NT2/D1 (cell line): ENCODE data around the gene RBL1.
"Not testable (repeated sequence)": the region's sequence is repeated elsewhere in the genome, so short reads cannot be mapped to it uniquely, and the experiment has no call there.

Experiments used
- YY1 ChIP-seq: IDR thresholded peaks from 2 replicates; pipeline ENCODE4 v1.6.1; 2011; ENCODE audit not compliant: insufficient read length, insufficient read depth
- ZNF274 ChIP-seq: IDR thresholded peaks from 2 replicates; pipeline ENCODE4 v1.6.1; 2011; ENCODE audit warnings: mild to moderate bottlenecking, low read depth, low read length

DNA sequence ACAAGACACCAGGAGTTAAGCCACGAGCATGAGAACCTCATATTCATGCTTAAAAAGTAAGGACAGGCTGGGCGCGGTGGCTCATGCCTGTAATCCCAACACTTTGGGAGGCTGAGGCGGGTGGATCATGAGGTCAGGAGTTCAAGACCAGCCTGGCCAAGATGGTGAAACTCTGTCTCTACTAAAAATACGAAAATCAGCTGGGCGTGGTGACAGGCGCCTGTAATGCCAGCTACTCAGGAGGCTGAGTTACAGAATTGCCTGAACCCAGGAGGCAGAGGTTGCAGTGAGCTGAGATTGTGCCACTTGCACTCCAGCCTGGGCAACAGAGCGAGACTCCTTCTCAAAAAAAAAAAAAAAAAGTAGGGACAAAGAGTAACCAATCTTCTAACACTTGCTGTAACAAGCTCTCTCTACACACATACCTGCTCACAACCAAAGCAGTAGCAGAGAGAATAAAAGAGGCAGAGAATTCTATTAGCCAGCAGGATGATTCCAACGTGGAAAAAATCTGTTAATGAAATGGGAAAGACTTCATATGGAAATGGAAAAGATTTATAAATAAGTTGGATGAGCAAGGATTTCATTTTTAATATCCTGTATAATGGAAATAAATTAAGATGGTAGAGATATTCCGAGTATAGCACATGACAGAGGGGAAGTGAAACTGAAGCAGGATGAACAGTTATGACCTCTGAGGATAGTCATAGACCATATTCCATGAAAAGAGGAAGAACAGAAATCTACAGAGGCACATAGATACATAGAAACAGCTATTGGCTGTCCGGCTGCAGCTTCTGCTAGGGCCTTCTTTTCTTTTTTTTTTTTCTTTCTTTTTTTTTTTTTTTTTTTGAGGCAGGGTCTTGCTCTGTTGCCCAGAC is 90.5 kb downstream of the RBL1 start:
- not testable (repeated sequence) for TF ChIP-seq YY1, ZNF274
